ENCODE data around the gene UNC5A. TPM values are rescaled to one million over a fixed set of nuclear protein-coding genes. Genes with fewer than 3 reads are reported as not detected.

UNC5A gene
- total RNA-seq, 1 donor from 2014 or later: not detected

DNA sequence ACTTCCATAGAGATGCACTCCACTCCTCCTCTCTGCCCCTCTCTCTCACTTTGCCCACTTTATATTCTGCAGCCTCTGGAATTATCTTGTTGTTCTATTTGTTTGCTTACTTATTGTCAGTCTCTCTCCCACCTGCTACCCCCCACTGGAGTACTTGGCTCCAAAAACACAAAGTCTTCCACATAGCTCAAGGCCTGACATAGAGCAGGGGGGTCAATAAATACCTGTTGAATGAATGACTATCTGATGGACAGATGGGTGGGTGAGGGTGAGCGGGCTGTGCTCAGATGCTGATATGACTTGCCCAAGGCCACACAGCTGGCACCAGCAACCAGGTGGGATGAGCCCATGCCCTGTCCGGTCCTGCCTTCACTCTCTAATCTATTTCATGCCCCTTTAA lies 13.4 kb upstream of the UNC5A start:
- TF ChIP-seq, protein P1, sequence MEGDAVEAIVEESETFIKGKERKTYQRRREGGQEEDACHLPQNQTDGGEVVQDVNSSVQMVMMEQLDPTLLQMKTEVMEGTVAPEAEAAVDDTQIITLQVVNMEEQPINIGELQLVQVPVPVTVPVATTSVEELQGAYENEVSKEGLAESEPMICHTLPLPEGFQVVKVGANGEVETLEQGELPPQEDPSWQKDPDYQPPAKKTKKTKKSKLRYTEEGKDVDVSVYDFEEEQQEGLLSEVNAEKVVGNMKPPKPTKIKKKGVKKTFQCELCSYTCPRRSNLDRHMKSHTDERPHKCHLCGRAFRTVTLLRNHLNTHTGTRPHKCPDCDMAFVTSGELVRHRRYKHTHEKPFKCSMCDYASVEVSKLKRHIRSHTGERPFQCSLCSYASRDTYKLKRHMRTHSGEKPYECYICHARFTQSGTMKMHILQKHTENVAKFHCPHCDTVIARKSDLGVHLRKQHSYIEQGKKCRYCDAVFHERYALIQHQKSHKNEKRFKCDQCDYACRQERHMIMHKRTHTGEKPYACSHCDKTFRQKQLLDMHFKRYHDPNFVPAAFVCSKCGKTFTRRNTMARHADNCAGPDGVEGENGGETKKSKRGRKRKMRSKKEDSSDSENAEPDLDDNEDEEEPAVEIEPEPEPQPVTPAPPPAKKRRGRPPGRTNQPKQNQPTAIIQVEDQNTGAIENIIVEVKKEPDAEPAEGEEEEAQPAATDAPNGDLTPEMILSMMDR (IDR thresholded peaks at IDR 0.05; ENCODE audit: unreplicated experiment): no peak
- H3K27me3 Mint-ChIP-seq (ENCODE audit: unreplicated experiment): peaks cover 8% of the 10 kb centered on the region
- no peaks in the 10 kb centered on the region for H3K9me3 Mint-ChIP-seq (ENCODE audit: unreplicated experiment)
- no peaks in the 10 kb centered on the region for H3K4me1 Mint-ChIP-seq (ENCODE audit: unreplicated experiment)
- H3K27ac Mint-ChIP-seq (ENCODE audit: unreplicated experiment): no peak overlapping the region
- H3K36me3 Mint-ChIP-seq (ENCODE audit: low read depth, unreplicated experiment): no peaks in the 10 kb centered on the region
- no peak overlapping the region for H3K4me3 Mint-ChIP-seq (ENCODE audit: unreplicated experiment)
- DNase-seq (ENCODE audit: low spot score): no peak

DNA sequence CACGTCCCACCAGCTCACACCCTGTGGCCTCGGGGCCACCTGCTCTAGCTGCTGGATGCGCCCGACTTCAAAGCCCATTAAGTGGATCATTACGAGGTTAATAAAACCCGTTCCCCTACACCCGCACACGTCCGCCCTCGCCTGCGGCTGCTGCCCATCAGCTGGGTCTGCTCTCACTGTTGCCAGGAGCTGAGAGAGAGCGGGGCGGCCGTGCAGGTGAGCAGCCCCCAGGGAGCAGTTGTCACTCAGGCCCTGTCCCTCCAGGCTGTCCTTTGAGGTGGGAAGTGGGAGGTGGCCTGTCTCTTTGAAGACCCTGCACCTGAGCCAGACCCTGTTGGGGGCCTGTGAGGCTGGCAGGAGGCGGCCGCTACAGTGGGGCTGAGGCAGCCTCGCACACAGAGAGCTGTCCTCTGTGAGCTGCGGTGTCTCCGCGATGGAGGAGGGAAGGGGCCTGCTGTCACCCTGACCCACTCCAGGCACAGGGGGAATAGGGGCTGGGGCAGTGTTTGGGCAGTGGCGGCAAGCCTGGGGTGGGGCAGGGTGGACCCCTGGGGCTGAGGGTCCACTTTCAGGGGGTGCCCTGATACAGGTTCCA lies 12.8 kb upstream of the UNC5A start:
- Mint-ChIP-seq H3K27ac (ENCODE audit: unreplicated experiment) (no peak overlapping the region), H3K27me3 (ENCODE audit: unreplicated experiment) (peaks cover 8% of the 10 kb centered on the region), H3K36me3 (ENCODE audit: low read depth, unreplicated experiment) (no peaks in the 10 kb centered on the region), H3K4me1 (ENCODE audit: unreplicated experiment) (no peaks in the 10 kb centered on the region), H3K4me3 (ENCODE audit: unreplicated experiment) (no peak overlapping the region), H3K9me3 (ENCODE audit: unreplicated experiment) (no peaks in the 10 kb centered on the region)
- DNase-seq (ENCODE audit: low spot score): no peak
- TF ChIP-seq, protein P1 (IDR thresholded peaks at IDR 0.05; ENCODE audit: unreplicated experiment): no peak

DNA sequence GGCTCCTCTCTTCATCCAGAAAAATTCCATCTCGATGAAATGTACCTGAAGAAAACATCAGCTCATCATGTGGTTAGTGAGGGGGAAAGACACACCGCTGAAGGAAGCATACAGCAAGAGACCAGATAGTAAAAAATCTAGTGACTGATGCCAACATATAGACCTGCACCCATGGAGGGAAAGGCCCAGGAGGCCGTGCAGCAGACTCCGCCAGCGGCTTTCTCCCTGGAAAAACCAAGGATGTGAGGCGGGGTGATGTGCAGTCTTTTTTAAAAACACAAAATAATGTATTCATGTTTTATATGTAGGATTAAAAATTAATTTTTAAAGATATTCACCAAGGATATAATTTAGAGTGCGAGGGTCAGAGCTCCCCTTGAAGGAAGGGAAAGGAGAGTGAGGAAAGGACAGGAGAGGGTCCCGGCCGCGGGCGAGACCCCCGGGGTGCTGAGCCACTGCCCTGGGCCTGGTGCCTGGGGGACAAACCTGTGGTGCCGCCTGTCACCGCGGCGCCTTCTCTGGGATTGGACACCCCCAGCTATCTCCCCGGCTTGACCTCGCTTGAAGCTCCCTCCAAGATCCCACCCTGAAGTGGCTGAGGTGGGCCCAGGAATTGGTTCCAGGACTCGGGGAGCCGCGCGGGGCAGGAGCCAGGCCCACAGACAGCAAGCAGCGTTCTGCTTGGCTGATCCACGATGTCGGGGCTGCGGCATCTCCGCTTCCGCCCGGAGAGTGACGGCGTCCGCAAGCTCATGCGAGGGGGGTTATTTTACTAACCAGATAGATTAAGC lies 12.1 kb upstream of the UNC5A start:
- Mint-ChIP-seq H3K27me3 (ENCODE audit: unreplicated experiment) (peaks cover 8% of the 10 kb centered on the region), H3K4me1 (ENCODE audit: unreplicated experiment) (no peaks in the 10 kb centered on the region), H3K4me3 (ENCODE audit: unreplicated experiment) (no peak overlapping the region), H3K9me3 (ENCODE audit: unreplicated experiment) (no peaks in the 10 kb centered on the region), H3K36me3 (ENCODE audit: low read depth, unreplicated experiment) (no peaks in the 10 kb centered on the region), H3K27ac (ENCODE audit: unreplicated experiment) (no peak overlapping the region)
- TF ChIP-seq, protein P1 (IDR thresholded peaks at IDR 0.05; ENCODE audit: unreplicated experiment): no peak
- no peak for DNase-seq (ENCODE audit: low spot score)

DNA sequence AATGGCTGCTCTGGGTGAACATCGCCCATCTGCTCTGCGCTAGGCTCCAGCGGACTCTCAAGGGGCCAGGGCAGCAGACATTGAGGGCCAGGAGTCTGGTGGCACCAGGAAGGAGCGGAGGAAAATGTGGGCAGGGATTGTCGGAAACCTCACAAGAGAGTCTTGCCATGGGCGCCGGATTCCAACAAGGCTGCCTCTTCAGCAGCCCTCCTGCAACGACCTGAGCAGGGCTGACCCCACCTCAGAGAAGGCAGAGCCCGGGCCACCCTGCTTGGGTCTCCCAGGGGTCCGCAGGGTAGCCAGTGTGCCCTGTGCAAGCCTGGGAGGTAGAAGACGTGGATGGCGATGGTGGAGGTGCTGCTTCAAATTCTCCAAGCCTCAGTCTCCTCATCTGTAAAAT lies 11.4 kb upstream of the UNC5A start:
- H3K9me3 Mint-ChIP-seq (ENCODE audit: unreplicated experiment): no peaks in the 10 kb centered on the region
- no peaks in the 10 kb centered on the region for H3K36me3 Mint-ChIP-seq (ENCODE audit: low read depth, unreplicated experiment)
- no peak overlapping the region for H3K4me3 Mint-ChIP-seq (ENCODE audit: unreplicated experiment)
- no peaks in the 10 kb centered on the region for H3K4me1 Mint-ChIP-seq (ENCODE audit: unreplicated experiment)
- H3K27ac Mint-ChIP-seq (ENCODE audit: unreplicated experiment): no peak overlapping the region
- DNase-seq (ENCODE audit: low spot score): no peak
- TF ChIP-seq, protein P1 (IDR thresholded peaks at IDR 0.05; ENCODE audit: unreplicated experiment): no peak
- H3K27me3 Mint-ChIP-seq (ENCODE audit: unreplicated experiment): peaks cover 9% of the 10 kb centered on the region

DNA sequence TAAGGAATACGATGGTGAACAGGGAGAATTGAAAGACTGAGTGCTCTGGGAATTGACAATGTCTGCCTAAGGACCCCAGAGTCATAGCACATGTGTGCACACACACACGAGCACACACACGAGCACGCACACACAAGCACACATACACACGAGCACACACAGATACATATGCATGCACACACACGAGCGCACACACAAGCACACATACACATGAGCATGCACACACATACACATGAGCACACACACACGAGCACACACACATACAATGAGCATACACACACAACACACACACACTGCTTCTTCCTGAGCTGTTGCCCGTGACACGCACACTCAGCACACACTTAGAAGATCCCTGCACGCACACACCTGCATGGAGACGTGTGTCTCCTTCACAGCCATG lies 10.9 kb upstream of the UNC5A start:
- Mint-ChIP-seq H3K27ac (ENCODE audit: unreplicated experiment) (no peak overlapping the region), H3K36me3 (ENCODE audit: low read depth, unreplicated experiment) (no peaks in the 10 kb centered on the region), H3K27me3 (ENCODE audit: unreplicated experiment) (peaks cover 9% of the 10 kb centered on the region), H3K9me3 (ENCODE audit: unreplicated experiment) (no peaks in the 10 kb centered on the region), H3K4me1 (ENCODE audit: unreplicated experiment) (no peaks in the 10 kb centered on the region), H3K4me3 (ENCODE audit: unreplicated experiment) (no peak overlapping the region)
- DNase-seq (ENCODE audit: low spot score): no peak
- TF ChIP-seq, protein P1 (IDR thresholded peaks at IDR 0.05; ENCODE audit: unreplicated experiment): no peak

All from endothelial cell (in vitro differentiated cells).